Thoracic aorta (tissue), 2 donors: Measurements from ENCODE around the gene ABHD10. TPM values are rescaled to one million over a fixed set of nuclear protein-coding genes. Genes with fewer than 3 reads are reported as not detected.

ENCODE experiments used
- ATAC-seq: fragments of 150-250 bp; one replicate; pipeline ENCODE4 v1.8.0; 2017; ENCODE audit warnings: low read depth; ENCODE audit not compliant: insufficient number of reproducible peaks, low FRiP score
- DNase-seq: peaks from one replicate; pipeline ENCODE4 v3.0.0-alpha.2; 2020; ENCODE audit warnings: low spot score
- H3K27ac ChIP-seq, 2 donors: fragments of 200-600 bp; sonication (generic); 1 replicate in 1 of 2; 2 replicates in 1 of 2; pipeline ENCODE4 v1.5.1; 2016; ENCODE audit warnings: mild to moderate bottlenecking in 2 of 2, moderate library complexity in 2 of 2
- H3K27me3 ChIP-seq: fragments of 200-600 bp; sonication (generic); replicated peaks from 2 replicates; pipeline ENCODE4 v1.6.0; 2016; ENCODE audit warnings: mild to moderate bottlenecking; ENCODE audit not compliant: insufficient read depth
- H3K36me3 ChIP-seq: fragments of 200-600 bp; sonication (generic); one replicate; pipeline ENCODE4 v1.5.1; 2016
- H3K4me1 ChIP-seq, 2 donors: fragments of 200-600 bp; sonication (generic); 1 replicate in 1 of 2; 2 replicates in 1 of 2; pipeline versions ENCODE4 v1.5.1 to v1.6.0; 2016; ENCODE audit warnings: low read depth in 2 of 2, mild to moderate bottlenecking in 1 of 2; ENCODE audit not compliant: control insufficient read depth in 1 of 2
- H3K4me3 ChIP-seq: fragments of 200-600 bp; sonication (generic); 2 replicates; pipeline ENCODE4 v1.5.1; 2016; ENCODE audit warnings: mild to moderate bottlenecking
- H3K9me3 ChIP-seq: fragments of 200-600 bp; sonication (generic); 2 replicates; pipeline ENCODE4 v1.5.1; 2016
- CTCF ChIP-seq: fragments of 200-600 bp; sonication (generic); IDR thresholded peaks from one replicate; pipeline ENCODE4 v1.5.1; 2019; ENCODE audit warnings: antibody characterized with exemption
- total RNA-seq, 2 donors: library from RNA; depleted of rRNA; stranded (reverse); fragments of >200 nt; gene quantifications; one replicate each; pipeline versions ENCODE4 v1.1.0 to v1.2.3, GENCODE V29; 2016

The ABHD10 gene
- total RNA-seq, 2 donors from 2014 or later: 9.6 to 13.2 TPM

- Histone ChIP-seq H3K27me3 (no peaks in the 10 kb centered on the region), H3K4me1 (peaks cover 0 to 4% of the 10 kb centered on the region in 2 donors), H3K4me3 (no peak overlapping the region), H3K36me3 (peaks cover 10% of the 10 kb centered on the region), H3K9me3 (no peaks in the 10 kb centered on the region), H3K27ac (no peak overlapping the region)
- no peak for DNase-seq
- ATAC-seq: no peak
- TF ChIP-seq CTCF: no peak
These were observed 24.4 kb upstream of the ABHD10 start for GRCh38 chr3:111954228-111954990.

- DNase-seq (no peak), ATAC-seq (no peak)
- peaks cover 0 to 4% of the 10 kb centered on the region in 2 donors for H3K4me1 ChIP-seq
- peaks cover 10% of the 10 kb centered on the region for H3K36me3 ChIP-seq
- no peaks in the 10 kb centered on the region for H3K9me3 ChIP-seq
- H3K27me3 ChIP-seq: no peaks in the 10 kb centered on the region
- no peak overlapping the region for H3K27ac ChIP-seq
- no peak overlapping the region for H3K4me3 ChIP-seq
- no peak for TF ChIP-seq CTCF
These were observed 22.9 kb upstream of the ABHD10 start for GRCh38 chr3:111955876-111956275.

DNA sequence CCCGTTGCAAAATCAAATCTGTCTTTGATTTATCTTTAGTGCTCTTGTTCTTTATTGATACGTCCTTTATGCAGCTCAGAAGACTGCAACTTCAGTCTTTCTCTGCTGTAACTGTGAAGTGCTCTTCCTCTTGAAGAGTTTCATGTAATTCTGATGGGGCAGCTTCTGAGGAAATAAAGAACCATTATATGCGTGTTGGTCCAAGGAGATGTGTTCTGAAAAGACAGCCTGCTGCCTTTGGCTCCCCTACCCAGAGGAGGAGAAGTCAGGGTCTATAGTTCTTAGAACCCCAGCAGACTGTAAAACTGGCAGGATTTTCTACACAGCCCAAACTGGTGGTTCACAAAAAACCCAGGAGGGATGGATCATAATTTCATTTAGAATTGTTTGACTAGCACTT is 22.4 kb upstream of the ABHD10 start:
- peaks cover 0 to 4% of the 10 kb centered on the region in 2 donors for H3K4me1 ChIP-seq
- DNase-seq: no peak
- no peaks in the 10 kb centered on the region for H3K27me3 ChIP-seq
- no peak for ATAC-seq
- no peak for TF ChIP-seq CTCF
- no peaks in the 10 kb centered on the region for H3K9me3 ChIP-seq
- H3K4me3 ChIP-seq: no peak overlapping the region
- H3K36me3 ChIP-seq: peaks cover 10% of the 10 kb centered on the region
- H3K27ac ChIP-seq: no peak overlapping the region

- H3K4me1 ChIP-seq: peaks cover 0 to 4% of the 10 kb centered on the region in 2 donors
- H3K4me3 ChIP-seq: no peak overlapping the region
- no peaks in the 10 kb centered on the region for H3K9me3 ChIP-seq
- DNase-seq (no peak), ATAC-seq (no peak)
- H3K27me3 ChIP-seq: no peaks in the 10 kb centered on the region
- H3K36me3 ChIP-seq: peaks cover 10% of the 10 kb centered on the region
- H3K27ac ChIP-seq: no peak overlapping the region
- TF ChIP-seq CTCF: no peak
These were observed 21.7 kb upstream of the ABHD10 start for GRCh38 chr3:111956995-111957734.

DNA sequence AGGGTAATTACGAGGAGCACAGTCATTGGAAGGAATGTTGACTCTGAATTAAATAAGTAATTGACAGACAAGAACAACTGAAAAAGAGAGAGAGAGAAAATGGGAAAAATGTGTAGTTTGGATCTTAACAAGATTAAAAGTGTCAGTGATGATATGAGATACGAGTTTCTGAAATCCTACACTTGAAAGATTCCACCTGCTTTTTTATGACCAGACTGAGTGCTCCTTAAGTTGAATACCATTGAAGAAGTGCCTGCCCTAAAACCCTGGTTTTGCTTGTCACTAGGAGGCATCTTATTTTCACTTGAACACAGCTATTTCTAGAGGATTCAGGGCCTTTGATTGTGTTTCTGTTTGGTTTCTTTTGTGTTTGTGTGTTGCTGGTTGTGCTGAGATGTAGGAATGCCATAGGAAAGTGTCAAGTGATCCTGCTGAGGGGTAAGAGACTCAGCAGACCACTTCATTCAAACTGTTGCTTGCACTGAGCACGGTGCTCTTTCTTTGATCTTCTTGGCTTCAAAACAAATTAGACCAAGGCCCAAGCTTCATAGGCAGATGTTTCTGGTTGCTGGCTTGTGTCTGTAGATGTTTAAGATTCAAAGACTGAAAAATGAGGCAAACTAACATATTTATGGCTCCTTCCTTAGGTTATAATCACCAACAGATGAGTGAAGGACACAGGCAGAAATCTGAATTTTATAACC is 17.2 kb upstream of the ABHD10 start:
- no peak for DNase-seq
- Histone ChIP-seq H3K27me3 (no peaks in the 10 kb centered on the region), H3K4me1 (peaks cover 0 to 4% of the 10 kb centered on the region in 2 donors), H3K36me3 (peaks cover 3% of the 10 kb centered on the region), H3K4me3 (no peak overlapping the region), H3K27ac (no peak overlapping the region), H3K9me3 (no peaks in the 10 kb centered on the region)
- TF ChIP-seq CTCF: no peak
- no peak for ATAC-seq
